22Rv1 (cell line): Measurements from ENCODE around the gene CADM4.

Experiments used
- ZFX ChIP-seq: fragments of 450-650 bp; IDR thresholded peaks from 2 replicates; pipeline ENCODE4 v1.6.1; 2017; ENCODE audit warnings: antibody characterized with exemption, borderline replicate concordance
- TF ChIP-seq, protein P1 (sequence below): fragments of 450-650 bp; IDR thresholded peaks from 2 replicates; pipeline ENCODE4 v1.5.1; 2017; ENCODE audit warnings: mild to moderate bottlenecking

DNA sequence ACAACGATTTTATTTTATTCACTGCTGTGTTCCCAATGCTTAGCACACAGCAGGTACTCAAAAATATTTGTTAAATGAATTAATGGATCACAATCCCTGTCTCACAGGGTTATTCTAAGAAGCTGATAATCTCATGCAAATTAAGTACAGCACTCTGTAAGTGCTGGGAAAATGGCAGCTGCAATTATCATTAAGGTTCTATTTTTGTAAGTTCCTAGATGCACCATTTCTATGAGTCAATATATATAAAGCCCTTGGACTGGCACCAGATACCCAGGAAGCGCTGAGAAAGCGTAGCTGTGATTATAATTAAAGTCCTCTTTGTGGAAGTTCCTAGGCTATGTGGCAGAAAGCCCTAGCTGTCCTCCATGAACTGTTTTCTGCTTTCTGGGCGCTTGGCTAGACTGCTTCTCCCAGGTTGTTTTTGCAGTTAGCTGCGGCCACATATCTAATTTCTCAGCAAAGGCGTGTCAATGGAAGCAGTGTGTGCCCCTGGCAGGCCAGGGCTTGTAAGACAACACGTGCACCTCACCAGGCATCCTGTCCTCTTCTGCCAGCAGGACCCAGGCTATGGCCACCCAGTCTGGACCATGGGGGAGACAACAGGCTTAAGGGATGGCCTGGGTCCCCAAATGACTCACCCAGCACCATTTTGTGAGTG is 33.0 kb downstream of the CADM4 start:
- TF ChIP-seq, protein P1, sequence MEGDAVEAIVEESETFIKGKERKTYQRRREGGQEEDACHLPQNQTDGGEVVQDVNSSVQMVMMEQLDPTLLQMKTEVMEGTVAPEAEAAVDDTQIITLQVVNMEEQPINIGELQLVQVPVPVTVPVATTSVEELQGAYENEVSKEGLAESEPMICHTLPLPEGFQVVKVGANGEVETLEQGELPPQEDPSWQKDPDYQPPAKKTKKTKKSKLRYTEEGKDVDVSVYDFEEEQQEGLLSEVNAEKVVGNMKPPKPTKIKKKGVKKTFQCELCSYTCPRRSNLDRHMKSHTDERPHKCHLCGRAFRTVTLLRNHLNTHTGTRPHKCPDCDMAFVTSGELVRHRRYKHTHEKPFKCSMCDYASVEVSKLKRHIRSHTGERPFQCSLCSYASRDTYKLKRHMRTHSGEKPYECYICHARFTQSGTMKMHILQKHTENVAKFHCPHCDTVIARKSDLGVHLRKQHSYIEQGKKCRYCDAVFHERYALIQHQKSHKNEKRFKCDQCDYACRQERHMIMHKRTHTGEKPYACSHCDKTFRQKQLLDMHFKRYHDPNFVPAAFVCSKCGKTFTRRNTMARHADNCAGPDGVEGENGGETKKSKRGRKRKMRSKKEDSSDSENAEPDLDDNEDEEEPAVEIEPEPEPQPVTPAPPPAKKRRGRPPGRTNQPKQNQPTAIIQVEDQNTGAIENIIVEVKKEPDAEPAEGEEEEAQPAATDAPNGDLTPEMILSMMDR: no peak
- no peak for TF ChIP-seq ZFX
